ENCODE data around the gene HK1. TPM values are rescaled to one million over a fixed set of nuclear protein-coding genes. Genes with fewer than 3 reads are reported as not detected.
A peak's percentile ranks its signal among the peaks of the same experiment; 100 is the strongest.

HK1 gene
- total and polyA plus RNA-seq, 12 donors: 18.4 to 79.3 (median 45.1) TPM

DNA sequence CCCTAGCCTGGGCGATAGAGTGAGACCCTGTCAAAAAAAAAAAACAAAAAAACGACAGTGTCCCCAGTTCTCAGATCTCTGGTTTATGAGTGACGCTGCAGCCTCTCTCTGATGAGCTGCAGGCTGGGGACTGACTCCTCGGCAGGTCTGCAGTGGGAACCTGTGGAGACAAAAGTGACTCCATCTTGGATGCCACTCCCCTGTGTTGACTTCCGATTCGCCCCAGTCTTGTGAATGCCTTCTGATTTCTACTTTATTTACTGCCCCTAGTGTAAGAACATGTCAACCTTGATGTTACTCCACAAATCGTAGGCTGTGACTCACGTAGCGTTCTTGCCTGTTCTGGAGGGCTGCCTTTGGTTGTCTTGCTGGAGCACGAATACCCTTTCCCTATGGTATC, 132.2 kb downstream of the HK1 start:
- Histone ChIP-seq H3K9me3 (replicated peaks in 1 of 3) (no peaks in the 10 kb centered on the region), H3K27me3 (no peaks in the 10 kb centered on the region), H3K4me1 (replicated peaks in 1 of 2) (peaks cover 8 to 16% of the 10 kb centered on the region in 2 donors), H3K27ac (peak overlapping the region in 1 of 5 donors; percentile 93), H3K36me3 (replicated peaks in 1 of 2) (no peaks in the 10 kb centered on the region), H3K4me3 (no peak overlapping the region)
- DNase-seq: no peak
- TF ChIP-seq POLR2A (IDR thresholded peaks at IDR 0.05): no peak
- TF ChIP-seq, protein P1, sequence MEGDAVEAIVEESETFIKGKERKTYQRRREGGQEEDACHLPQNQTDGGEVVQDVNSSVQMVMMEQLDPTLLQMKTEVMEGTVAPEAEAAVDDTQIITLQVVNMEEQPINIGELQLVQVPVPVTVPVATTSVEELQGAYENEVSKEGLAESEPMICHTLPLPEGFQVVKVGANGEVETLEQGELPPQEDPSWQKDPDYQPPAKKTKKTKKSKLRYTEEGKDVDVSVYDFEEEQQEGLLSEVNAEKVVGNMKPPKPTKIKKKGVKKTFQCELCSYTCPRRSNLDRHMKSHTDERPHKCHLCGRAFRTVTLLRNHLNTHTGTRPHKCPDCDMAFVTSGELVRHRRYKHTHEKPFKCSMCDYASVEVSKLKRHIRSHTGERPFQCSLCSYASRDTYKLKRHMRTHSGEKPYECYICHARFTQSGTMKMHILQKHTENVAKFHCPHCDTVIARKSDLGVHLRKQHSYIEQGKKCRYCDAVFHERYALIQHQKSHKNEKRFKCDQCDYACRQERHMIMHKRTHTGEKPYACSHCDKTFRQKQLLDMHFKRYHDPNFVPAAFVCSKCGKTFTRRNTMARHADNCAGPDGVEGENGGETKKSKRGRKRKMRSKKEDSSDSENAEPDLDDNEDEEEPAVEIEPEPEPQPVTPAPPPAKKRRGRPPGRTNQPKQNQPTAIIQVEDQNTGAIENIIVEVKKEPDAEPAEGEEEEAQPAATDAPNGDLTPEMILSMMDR (IDR thresholded peaks at IDR 0.05): no peak
- WGBS, 4 donors: 66 to 95% (median 72%) methylated on average over 9 to 10 of the region's 10 CpGs
- intact Hi-C loops (cut with DNase I): loop anchor here in 1 of 2 donors (5.0 kb wide), 1 partner anchor 97 kb away; no protein-coding TSS in a partner anchor

GRCh38 chr10:69411476-69411875, 133.2 kb downstream of the HK1 start:
- no peaks in the 10 kb centered on the region for H3K36me3 ChIP-seq (replicated peaks in 1 of 2)
- 70 to 85% (median 78%) methylated on average over 4 of the region's 4 CpGs for WGBS, 4 donors
- no peak for DNase-seq
- H3K4me3 ChIP-seq: no peak overlapping the region
- intact Hi-C loops (cut with DNase I): loop anchor here in 1 of 2 donors (5.0 kb wide), 1 partner anchor 96 kb away; no protein-coding TSS in a partner anchor
- TF ChIP-seq, protein P1 (IDR thresholded peaks at IDR 0.05): no peak
- TF ChIP-seq POLR2A (IDR thresholded peaks at IDR 0.05): no peak
- H3K27me3 ChIP-seq: no peaks in the 10 kb centered on the region
- no peak overlapping the region for H3K27ac ChIP-seq
- H3K9me3 ChIP-seq (replicated peaks in 1 of 3): no peaks in the 10 kb centered on the region
- H3K4me1 ChIP-seq (replicated peaks in 1 of 2): peaks cover 8 to 16% of the 10 kb centered on the region in 2 donors

- no peak for TF ChIP-seq POLR2A (IDR thresholded peaks at IDR 0.05)
- intact Hi-C loops (cut with DNase I): loop anchor here in 1 of 2 donors (5.0 kb wide), 1 partner anchor 95 kb away; no protein-coding TSS in a partner anchor
- Histone ChIP-seq H3K36me3 (replicated peaks in 1 of 2) (no peaks in the 10 kb centered on the region), H3K27ac (no peak overlapping the region), H3K4me3 (no peak overlapping the region), H3K4me1 (replicated peaks in 1 of 2) (peaks cover 8 to 16% of the 10 kb centered on the region in 2 donors), H3K27me3 (no peaks in the 10 kb centered on the region), H3K9me3 (replicated peaks in 1 of 3) (no peaks in the 10 kb centered on the region)
- DNase-seq: no peak
- 65 to 81% (median 78%) methylated on average over 3 of the region's 3 CpGs for WGBS, 4 donors
Measured at GRCh38 chr10:69412232-69412790, 134.0 kb downstream of the HK1 start.

- no peaks in the 10 kb centered on the region for H3K27me3 ChIP-seq
- TF ChIP-seq, protein P1 (IDR thresholded peaks at IDR 0.05): peak; percentile 30 to 56 (median 50)
- TF ChIP-seq POLR2A (IDR thresholded peaks at IDR 0.05): no peak
- no peak overlapping the region for H3K4me3 ChIP-seq
- H3K9me3 ChIP-seq (replicated peaks in 1 of 3): no peaks in the 10 kb centered on the region
- no peaks in the 10 kb centered on the region for H3K36me3 ChIP-seq (replicated peaks in 1 of 2)
- intact Hi-C loops (cut with DNase I): loop anchor here in 1 of 2 donors (5.0 kb wide), 1 partner anchor 94 kb away; no protein-coding TSS in a partner anchor
- WGBS, 4 donors: 5 to 10% (median 8%) methylated on average over 6 to 13 of the region's 13 CpGs
- peak; percentile 41 to 80 (median 56) for DNase-seq
- H3K27ac ChIP-seq: no peak overlapping the region
- peaks cover 0 to 8% of the 10 kb centered on the region in 2 donors for H3K4me1 ChIP-seq (replicated peaks in 1 of 2)
Measured at GRCh38 chr10:69413221-69413865, 135.0 kb downstream of the HK1 start.

Data from adrenal gland (tissue), 12 donors.